HG02973 (cell line): Measurements from ENCODE around the gene C6orf58.

ENCODE experiments used
- ATAC-seq: cut with Tn5 transposase; IDR thresholded peaks from one replicate; pipeline ENCODE4 v1.9.1; 2021; ENCODE audit warnings: moderate library complexity; ENCODE audit not compliant: unreplicated experiment

The C6orf58 gene

DNA sequence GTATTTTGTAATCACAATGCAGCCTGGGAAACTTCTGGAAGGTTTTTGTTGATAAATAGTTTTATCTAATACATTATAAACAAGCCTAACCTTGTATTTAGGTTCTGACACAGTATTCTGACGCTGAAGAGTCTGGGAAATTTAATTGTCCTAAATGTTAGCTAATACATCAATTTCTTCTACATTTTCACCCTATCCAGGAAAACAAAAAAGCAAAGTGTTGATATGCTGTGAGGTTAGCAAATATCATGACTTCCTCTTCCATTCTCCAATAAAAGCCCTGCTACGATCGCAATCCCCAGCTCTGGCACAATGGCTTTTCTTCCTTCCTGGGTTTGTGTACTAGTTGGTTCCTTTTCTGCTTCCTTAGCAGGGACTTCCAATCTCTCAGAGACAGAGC lies at the start of gene C6orf58:
TSS of gene C6orf58 (plus strand) at position 301 of the 400 bp plus-strand sequence. CDS start at position 313, 12 bp downstream.
- no peak for ATAC-seq

DNA sequence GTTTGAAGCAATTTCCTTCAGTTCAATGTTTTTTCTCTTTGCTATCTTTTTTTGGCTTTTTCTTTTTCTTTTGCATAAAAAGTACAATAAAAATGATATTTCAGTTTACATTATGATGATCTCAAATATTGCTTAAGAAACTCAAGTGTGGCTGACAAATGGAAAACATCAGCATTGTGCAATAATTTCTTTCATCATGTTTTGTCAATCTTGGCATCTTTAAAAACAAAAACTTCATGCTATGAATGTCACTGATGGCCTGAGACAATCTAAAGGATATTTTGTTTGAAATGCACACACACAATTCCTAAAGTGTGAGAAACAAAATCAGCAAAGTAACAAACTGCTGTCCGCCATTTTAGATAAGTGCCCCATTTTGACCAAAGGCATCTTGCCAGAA lies 44.0 kb upstream of the C6orf58 start:
- ATAC-seq, result no peak

DNA sequence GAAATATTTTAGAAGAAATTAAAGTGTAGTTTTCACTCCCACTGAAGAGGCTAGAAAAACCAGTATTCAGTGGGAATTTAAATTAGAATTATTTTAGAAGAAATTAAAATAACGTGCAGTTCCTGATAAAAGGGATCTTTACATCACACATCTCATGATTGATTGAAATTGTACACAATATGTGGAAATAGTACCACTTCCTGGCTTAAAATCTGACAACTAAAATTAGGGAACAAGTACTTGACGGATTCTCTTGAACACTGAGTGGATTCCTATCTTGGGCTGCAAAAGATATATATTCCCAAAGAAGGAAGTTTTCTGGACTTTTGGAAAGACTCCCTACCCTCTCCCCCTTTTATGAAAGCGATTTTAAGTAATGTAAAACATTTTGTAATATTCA lies 43.2 kb upstream of the C6orf58 start:
- no peak for ATAC-seq

DNA sequence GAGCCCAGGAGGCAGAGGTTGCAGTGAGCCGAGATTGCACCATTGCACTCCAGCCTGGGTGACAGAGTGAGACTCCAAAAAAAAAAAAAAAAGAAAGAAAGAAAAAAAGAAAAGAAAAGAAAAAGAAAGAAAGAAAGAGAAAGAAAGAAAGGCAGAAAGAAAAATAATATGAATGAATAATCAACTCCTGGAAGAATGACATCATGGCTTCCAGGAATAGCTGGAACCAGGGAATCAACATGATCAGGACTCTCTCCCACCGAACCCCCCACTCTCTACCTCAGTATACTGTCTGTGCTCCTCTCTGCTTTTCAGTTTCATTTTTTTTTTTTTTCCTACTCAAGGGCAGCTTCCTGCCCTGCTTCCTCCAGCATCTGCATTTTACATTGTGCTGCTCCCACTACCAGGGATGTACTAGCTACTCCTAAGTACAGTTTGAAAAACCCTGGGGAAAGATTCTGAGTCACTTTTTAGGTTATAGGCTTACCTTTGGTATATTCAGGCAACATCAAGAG lies 38.2 kb upstream of the C6orf58 start:
- no peak for ATAC-seq

DNA sequence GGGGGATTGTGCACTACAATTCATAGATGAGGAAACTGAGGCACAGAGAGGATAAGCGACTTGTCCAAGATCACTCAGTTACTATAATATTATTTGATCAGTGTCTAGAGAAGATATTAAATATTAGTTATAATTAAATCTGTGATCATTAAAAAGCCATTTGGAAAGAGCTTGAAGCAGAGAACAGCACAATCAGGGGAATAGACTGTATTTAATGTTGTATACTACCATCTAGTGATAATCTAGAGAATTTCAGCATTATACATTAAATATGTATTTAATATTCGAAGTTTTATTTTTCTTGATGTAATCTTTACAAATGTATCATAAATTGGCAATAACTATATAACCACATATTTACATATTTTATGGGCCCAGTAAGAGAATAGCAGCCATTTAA lies 37.7 kb upstream of the C6orf58 start:
- ATAC-seq, result peak; percentile 49

DNA sequence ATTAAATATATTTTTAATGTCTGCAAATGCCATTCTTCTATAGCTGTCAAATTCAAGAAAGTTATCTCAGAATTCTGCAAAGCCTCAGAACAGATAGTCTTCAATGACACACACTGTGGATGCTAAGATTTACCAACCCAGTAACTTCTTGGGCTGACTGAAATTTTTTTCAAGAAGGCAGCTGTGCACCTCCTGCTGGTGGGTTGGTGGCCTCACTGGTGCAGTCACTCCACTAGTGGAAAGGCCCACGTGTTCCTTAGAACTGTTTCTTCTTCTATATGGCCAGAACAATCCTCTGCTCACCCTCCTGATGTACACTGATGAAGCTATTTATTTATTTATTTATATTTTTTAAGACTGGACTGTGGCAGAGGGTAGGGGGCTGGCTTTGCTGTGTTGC lies 29.8 kb upstream of the C6orf58 start:
- peak; percentile 63 for ATAC-seq

DNA sequence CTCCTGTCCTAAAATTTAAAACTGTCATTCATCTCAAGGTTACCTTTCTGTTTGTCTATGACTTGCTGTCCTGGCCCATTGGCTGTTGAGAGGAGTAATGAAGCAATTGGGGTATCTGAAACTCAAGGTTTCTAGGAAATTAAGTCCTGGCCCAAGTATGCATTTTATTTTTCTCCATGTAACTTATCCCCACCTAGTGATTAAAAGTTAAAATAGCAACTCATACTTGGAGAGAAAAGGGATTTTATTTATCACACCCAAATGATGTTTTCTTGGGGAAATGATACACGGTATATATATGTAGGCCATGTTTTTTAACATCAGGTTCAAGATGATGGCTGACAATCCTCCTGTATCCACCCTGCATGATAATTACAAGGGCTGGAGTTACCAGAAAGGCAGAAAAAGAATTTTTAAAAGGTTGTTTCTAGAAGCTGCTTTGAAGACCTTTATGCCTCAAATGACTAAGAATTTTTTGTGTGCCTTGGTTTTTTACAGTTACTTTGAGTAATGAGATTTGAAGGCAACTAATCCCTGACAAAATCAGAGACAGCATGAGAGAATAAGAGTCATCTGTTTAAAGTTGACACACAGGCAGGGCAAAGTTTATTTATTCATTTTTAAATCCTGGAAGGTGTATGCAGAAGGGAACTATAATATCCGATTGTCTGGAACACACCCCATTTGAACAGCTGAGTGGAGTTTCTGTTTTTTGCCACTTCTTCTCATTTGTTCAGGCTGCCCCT lies 28.9 kb upstream of the C6orf58 start:
- no peak for ATAC-seq

DNA sequence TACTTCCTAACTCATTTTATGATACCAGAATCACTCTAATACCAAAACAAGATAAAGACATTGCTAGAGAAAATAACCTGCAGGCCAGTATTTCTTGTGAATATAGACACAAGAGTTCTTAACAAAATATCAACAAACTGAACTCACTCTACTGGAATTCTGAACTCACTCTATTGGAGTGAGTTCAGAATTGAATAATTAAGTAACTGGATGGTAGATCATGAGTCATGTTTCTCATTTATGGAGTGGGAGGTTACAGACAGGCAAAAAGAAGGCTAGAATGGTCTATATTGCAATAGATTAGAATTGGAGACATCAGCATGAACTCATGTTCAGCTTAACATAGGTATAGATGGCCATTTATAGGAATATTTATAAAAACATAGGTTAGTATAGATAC lies 26.6 kb upstream of the C6orf58 start:
- ATAC-seq, result no peak

DNA sequence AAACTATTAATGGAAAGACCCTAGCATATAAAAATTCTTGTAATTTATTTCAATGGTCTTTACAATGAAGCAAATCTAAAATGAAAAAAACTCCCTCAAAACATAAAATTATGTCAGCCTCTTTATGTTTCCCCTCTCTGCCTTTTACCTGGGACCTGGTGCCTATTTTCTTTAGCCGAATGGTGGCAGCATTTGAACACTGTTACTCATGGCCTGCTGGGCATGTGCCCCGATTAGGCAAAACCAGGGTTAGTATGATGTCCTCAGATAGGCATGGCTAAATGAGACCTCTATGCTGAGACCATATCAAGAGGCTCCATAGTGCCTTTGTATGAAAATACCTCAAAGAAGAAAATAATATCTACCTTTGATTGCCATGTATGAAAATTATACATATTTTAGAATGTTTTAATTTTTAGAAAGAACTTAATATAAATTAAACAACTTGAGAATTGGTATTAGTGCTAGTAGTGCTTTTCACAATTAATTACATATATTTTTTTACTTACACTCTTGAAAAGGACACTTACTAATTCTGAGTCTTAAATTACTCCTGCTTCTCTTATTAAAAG lies 22.5 kb upstream of the C6orf58 start:
- peak; percentile 72 for ATAC-seq

DNA sequence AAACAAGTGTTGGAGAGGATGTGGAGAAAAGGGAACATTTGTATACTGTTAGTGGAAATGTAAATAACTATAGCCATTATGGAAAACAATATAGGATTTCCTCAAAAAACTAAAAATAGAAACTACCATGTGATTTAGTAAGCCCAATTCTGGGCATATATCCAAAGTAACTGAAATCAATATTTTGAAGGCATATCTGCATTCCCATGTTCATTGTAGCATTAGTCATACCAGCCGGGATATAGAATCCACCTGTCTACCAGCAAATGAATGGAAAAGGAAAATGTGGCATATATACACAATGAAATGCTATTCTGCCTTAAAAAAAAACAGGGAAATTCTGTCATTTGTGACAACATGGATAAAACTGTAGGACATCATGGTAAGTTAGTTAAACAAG lies 15.3 kb upstream of the C6orf58 start:
- ATAC-seq, result no peak

DNA sequence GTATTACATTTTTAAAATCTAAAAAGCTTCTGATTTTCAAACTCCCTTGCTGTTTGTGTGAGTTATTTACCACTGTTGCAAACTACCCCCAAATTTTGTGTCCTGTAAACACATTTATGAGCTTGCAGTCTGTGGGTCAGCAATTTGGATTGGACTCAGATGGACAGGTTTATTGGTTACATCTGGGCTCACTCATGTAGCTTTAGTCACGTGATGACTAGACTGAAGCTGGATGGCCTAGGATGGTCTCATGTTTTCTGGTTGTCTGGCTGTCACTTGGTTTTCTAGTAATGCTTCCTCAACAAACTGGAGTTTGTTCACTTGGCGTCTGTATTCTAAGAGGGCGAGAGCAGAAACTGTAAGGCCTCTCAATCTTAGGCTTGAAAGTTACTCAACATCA lies 12.2 kb upstream of the C6orf58 start:
- no peak for ATAC-seq

DNA sequence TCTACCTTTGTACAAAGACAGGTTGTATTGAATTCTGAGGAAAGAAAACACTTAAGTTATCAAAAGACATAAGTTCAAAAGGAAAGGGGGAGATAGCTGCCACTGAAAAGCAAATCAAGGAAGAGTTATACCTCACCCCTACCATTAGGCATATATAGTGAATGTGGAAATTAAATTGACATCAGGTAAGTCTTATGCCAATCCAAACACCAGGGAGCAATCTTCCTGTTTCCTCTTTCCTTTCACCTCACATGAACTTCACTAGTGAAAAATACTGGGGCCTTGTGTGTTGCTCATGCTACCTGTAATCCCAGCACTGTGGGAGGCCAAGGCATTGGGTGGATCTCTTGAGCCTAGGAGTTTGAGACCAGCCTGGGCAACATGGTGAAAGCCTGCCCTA lies 10.9 kb upstream of the C6orf58 start:
- no peak for ATAC-seq

DNA sequence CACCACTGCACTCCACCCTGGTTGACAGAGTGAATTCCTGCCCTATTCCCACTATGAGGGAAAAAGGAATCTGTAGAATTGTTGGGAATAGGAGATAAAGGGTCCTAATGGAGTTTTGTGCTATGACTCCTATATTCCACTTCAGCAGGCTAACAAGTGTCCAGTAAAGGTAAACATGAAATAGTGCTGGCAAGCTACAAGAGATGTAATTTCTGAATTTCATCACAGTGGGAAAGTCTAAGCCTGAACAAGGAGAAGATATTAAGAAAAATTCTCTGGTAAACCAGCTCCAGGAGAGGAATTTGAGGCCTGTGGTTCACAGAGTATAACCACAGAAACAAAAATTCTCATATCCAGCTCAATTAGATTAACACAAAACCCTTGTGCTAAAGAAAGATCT lies 10.3 kb upstream of the C6orf58 start:
- no peak for ATAC-seq

DNA sequence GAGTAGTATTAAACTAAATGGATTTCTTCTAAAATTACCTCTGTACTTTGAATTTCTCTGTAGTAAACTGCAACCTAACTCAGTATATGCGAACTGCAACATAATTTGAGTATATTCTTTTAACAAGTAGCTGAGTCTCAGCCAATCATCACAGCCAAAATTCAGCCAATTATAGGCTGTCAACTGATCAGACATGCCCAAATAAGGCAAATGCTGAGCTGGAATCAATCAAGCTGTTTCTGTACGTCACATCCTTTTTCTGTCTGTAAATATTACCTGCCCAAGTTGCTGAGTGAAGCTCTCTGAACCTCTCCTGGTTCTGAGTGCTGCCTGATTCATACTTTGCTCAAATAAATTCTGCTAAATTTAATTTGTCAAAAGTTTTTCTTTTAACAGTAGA lies 9.5 kb upstream of the C6orf58 start:
- ATAC-seq, result no peak

DNA sequence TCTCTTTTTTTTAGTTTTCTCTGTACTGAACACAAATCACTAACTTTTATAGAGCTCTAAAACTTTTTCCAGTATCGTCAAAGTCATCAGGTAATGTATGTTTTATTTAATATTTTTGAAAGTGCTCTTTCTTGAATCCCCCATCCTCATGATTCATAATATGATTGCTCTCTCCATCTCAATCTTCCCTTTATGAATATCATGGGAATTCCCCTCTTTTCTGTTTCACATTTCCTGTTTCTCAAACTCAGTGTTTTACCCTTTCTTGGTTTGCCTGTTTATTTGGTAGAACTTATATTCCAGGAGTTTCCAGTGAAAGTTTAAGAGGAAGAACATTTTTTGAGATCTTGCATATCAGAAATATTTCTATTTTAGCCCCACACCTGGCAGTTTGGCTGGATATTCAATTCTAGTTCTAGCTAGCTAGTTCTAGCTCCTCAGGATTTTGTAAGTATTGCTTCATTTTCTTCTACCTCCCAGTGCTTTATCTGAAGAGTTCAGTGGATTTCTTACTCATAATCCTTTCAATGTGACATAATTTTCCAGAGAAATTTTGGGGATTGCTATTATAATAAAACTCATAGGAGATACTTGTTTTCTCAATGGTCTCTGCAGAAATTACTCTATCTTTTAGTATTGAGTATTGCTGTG lies 6.1 kb upstream of the C6orf58 start:
- peak; percentile 91 for ATAC-seq

DNA sequence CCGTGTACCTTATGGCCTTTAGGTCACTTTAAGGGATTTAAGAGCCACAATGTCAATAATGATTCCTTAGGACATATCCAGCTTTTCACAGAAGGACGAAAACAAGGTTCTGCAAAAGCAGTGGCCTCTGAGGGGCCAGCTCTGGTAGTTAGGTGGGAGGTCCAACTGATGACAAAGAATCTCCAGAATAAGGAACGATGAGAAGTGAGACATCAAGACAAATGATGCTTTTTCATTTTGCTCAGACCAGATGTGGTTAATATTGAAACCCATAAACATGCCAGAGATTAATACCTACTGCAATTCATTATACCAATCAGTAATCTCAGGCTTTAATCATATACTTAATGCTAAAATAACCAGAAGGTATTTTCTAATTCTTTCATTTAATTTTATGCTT lies 1.9 kb downstream of the C6orf58 start:
- ATAC-seq, result no peak

DNA sequence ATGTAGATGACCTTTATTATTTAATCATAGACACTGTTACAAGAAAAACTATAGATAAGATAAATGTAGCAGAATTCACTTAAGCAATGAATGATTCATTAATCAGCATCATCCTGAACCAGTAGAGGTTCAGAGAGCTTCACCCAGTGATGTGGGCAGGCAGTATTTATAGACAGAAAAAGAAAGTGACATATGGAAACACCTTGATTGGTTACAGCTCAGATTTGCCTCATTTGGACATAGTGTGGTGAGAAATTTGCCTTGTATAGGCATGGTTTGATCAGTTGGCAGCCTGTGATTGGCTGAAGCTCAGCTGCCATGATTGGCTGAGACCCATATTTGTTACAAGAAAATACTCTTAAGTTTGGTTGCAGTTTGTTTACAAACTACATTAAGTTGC lies 4.6 kb downstream of the C6orf58 start:
- peak; percentile 48 for ATAC-seq

DNA sequence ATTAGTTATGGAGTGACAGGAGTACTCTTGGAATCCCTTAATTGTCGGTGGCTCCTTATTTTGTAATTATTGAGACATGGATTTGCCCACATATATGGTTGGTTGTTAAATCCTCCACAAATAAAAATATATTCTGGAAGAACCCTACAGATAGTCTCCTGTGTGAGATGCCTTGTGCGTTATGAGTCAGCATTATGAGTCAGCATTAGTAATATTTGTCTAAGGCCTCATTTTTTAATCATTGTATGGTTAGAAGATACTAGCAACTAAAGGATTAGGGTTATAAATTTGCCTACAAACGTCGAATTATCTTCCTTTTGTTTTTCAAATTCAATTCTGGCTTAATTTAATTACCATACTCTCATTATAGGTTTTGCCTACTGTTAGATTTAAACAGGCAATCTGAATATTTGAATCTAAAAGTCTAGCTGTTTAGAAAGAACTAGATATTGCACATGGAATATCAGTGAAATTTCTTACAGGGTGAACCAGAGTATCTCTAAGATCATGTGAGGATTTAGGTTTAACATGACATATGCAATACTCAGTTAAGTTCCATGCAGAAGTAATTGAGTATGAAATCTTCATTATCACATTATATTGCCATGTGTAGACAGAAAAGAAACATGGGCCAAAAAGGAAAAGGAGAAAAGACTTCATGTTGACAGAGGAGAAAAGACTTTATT lies 5.9 kb downstream of the C6orf58 start:
- peak; percentile 57 for ATAC-seq

DNA sequence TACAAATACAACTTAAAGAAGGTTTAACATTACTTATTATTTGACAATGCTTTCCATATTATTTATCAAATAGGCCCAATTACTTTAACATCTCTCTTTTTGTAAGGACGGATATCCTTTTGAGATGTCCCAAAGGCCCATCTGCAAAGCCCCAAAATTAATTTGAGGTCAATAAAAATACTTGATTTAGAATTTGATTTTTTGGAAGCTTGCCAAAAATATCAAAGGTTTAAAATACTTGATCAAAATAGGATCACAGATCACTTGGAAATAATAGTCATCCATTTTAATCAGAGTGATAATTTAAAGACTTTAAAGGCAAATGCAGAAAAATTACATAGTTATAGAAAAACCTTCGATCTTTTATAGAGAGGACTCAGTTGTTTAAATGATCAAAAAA lies 8.1 kb downstream of the C6orf58 start:
- no peak for ATAC-seq

DNA sequence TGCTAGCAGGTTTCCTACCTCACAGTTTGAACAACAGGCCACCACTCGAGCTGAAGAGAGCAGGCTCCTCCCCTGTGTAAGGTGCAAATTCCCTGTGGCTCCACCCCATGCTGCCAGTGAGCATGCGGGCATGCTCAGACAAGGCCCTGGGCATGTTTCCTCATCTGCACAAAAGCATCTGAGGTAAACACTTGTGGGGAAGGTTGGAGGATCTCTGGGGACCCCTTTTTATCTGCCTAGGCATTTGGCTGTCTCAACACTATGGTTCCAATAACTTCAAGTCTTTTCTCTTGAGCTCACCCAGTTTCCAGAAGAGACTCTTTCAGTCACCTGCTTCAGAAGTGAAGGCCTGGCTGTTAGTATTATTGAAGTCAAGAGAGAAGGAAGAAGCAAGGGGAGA lies 9.4 kb downstream of the C6orf58 start:
- ATAC-seq, result no peak

DNA sequence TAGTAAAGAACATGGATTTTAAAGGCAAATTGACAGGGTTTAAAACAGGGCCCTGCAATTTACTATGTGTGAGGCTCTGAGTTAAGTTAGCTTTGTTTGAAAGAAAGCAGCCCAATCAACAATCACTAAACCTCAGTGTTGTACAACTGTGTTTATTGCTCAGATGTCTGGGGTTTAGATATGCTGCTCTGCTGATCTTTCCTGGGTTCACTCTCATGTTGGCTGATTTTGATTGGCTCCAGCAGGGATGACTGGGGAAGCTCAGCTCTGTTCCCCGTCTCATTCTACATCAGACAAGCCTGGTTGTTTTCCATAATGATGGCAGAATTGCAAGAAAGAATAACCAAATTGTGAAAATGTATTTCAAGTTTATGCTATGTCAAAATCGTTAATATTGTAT lies 10.9 kb downstream of the C6orf58 start:
- ATAC-seq, result no peak

DNA sequence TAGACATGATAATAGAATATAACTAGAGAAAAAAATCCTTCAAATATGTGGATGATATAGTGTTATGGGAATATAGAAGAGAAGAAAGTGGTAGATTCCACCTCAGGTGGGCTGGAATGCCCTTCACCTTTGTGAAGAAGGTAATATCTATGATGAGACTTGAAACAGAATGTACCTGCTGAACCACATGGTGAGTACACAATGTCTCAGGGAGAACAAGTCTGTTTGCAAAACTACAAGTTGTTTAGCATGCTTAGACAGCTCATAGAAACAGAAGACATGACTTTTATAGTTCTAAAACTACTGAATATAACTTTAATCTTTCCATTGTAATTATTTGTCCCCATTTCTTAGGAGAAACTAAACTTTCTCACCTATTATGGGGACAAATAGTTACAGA lies 12.2 kb downstream of the C6orf58 start:
- ATAC-seq, result no peak
